ENCODE measurements around the gene PCNP. TPM values are rescaled to one million over a fixed set of nuclear protein-coding genes. Genes with fewer than 3 reads are reported as not detected.

Gene PCNP
- polyA plus RNA-seq, 1 donor from 2014 or later, result 280 TPM

DNA sequence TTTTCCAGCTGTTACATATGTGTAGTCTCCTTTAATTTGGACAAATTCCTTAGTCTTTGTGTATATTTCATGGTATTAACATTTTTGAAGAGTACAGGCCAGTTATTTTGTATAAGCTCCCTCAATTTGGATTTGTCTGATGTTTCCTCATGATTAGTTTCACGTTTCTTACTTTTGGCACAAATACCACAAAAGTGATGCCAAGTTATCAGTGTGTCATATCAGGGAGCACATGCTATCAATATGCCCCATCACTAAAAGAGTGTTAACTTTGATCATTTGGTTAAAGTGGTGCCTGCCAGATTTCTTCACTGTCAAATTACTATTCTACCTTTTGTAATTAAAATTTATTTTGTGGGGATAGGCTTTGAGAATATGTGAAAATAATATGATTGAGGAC lies 14.6 kb downstream of the PCNP start:
- Histone ChIP-seq H3K4me2 (ENCODE audit: low read length) (no peak overlapping the region), H3K27me3 (ENCODE audit: insufficient read depth, low read depth, low read length) (no peaks in the 10 kb centered on the region), H2AFZ (ENCODE audit: low read depth, low read length) (no peak overlapping the region), H3K27ac (ENCODE audit: low read length) (no peak overlapping the region), H3K4me3 (ENCODE audit: low read length) (no peak overlapping the region), H3F3A (ENCODE audit: insufficient read depth, low read length, poor library complexity, severe bottlenecking) (no peaks in the 10 kb centered on the region), H3K79me2 (replicated peaks; ENCODE audit: insufficient read depth, low read length) (peaks cover 10% of the 10 kb centered on the region), H3K9me2 (ENCODE audit: insufficient read depth, low read length) (no peaks in the 10 kb centered on the region), H3K9ac (ENCODE audit: low read length) (no peak overlapping the region), H4K20me1 (ENCODE audit: insufficient read depth) (no peaks in the 10 kb centered on the region), H3K9me3 (ENCODE audit: low read length) (no peaks in the 10 kb centered on the region), H3K36me3 (ENCODE audit: insufficient read depth, low read length) (no peaks in the 10 kb centered on the region)
- TF ChIP-seq RAD21 (conservative IDR thresholded peaks at IDR 0.05) (no peak), EZH2 (IDR thresholded peaks at IDR 0.05; ENCODE audit: borderline replicate concordance, insufficient read depth, low read length, poor library complexity, severe bottlenecking) (no peak), EP300 (conservative IDR thresholded peaks at IDR 0.05; ENCODE audit: poor library complexity, severe bottlenecking) (no peak), POLR2AphosphoS5 (IDR thresholded peaks at IDR 0.05) (no peak), SMC3 (conservative IDR thresholded peaks at IDR 0.05; ENCODE audit: poor library complexity) (no peak), TAF1 (IDR thresholded peaks at IDR 0.05; ENCODE audit: low read depth) (no peak), MXI1 (conservative IDR thresholded peaks at IDR 0.05; ENCODE audit: poor library complexity, severe bottlenecking) (no peak)
- TF ChIP-seq, protein P1, sequence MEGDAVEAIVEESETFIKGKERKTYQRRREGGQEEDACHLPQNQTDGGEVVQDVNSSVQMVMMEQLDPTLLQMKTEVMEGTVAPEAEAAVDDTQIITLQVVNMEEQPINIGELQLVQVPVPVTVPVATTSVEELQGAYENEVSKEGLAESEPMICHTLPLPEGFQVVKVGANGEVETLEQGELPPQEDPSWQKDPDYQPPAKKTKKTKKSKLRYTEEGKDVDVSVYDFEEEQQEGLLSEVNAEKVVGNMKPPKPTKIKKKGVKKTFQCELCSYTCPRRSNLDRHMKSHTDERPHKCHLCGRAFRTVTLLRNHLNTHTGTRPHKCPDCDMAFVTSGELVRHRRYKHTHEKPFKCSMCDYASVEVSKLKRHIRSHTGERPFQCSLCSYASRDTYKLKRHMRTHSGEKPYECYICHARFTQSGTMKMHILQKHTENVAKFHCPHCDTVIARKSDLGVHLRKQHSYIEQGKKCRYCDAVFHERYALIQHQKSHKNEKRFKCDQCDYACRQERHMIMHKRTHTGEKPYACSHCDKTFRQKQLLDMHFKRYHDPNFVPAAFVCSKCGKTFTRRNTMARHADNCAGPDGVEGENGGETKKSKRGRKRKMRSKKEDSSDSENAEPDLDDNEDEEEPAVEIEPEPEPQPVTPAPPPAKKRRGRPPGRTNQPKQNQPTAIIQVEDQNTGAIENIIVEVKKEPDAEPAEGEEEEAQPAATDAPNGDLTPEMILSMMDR (IDR thresholded peaks at IDR 0.05; ENCODE audit: poor library complexity, severe bottlenecking), result no peak
- TF ChIP-seq, protein P2, sequence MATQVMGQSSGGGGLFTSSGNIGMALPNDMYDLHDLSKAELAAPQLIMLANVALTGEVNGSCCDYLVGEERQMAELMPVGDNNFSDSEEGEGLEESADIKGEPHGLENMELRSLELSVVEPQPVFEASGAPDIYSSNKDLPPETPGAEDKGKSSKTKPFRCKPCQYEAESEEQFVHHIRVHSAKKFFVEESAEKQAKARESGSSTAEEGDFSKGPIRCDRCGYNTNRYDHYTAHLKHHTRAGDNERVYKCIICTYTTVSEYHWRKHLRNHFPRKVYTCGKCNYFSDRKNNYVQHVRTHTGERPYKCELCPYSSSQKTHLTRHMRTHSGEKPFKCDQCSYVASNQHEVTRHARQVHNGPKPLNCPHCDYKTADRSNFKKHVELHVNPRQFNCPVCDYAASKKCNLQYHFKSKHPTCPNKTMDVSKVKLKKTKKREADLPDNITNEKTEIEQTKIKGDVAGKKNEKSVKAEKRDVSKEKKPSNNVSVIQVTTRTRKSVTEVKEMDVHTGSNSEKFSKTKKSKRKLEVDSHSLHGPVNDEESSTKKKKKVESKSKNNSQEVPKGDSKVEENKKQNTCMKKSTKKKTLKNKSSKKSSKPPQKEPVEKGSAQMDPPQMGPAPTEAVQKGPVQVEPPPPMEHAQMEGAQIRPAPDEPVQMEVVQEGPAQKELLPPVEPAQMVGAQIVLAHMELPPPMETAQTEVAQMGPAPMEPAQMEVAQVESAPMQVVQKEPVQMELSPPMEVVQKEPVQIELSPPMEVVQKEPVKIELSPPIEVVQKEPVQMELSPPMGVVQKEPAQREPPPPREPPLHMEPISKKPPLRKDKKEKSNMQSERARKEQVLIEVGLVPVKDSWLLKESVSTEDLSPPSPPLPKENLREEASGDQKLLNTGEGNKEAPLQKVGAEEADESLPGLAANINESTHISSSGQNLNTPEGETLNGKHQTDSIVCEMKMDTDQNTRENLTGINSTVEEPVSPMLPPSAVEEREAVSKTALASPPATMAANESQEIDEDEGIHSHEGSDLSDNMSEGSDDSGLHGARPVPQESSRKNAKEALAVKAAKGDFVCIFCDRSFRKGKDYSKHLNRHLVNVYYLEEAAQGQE (IDR thresholded peaks at IDR 0.05; ENCODE audit: borderline replicate concordance), result no peak

DNA sequence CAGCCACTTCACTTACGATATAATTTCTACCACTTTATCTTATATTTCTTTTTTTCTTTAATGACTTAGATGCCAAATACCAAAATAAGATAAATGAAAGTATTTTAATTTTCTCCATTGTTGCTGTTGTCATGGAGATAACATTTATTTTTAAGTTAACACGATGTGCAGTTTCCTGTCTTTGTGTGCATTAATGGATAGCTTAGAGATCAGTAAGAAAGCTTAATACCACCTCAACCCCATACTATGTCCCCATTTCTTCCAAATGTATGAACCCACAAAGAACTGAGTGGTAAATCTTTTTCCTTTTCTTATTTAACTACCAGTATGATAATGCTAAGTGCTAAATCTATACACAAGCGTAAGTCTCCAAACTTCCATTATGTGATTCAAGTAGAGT lies 17.1 kb downstream of the PCNP start:
- Histone ChIP-seq H3K9me3 (ENCODE audit: low read length) (no peaks in the 10 kb centered on the region), H3K4me2 (ENCODE audit: low read length) (no peak overlapping the region), H2AFZ (ENCODE audit: low read depth, low read length) (no peak overlapping the region), H3K27ac (ENCODE audit: low read length) (no peak overlapping the region), H3F3A (ENCODE audit: insufficient read depth, low read length, poor library complexity, severe bottlenecking) (no peaks in the 10 kb centered on the region), H3K9ac (ENCODE audit: low read length) (no peak overlapping the region), H3K36me3 (ENCODE audit: insufficient read depth, low read length) (no peaks in the 10 kb centered on the region), H4K20me1 (ENCODE audit: insufficient read depth) (no peaks in the 10 kb centered on the region), H3K4me3 (ENCODE audit: low read length) (no peak overlapping the region), H3K9me2 (ENCODE audit: insufficient read depth, low read length) (no peaks in the 10 kb centered on the region), H3K79me2 (replicated peaks; ENCODE audit: insufficient read depth, low read length) (no peaks in the 10 kb centered on the region), H3K27me3 (ENCODE audit: insufficient read depth, low read depth, low read length) (no peaks in the 10 kb centered on the region)
- TF ChIP-seq POLR2AphosphoS5 (IDR thresholded peaks at IDR 0.05) (no peak), MXI1 (conservative IDR thresholded peaks at IDR 0.05; ENCODE audit: poor library complexity, severe bottlenecking) (no peak), EZH2 (IDR thresholded peaks at IDR 0.05; ENCODE audit: borderline replicate concordance, insufficient read depth, low read length, poor library complexity, severe bottlenecking) (no peak), EP300 (conservative IDR thresholded peaks at IDR 0.05; ENCODE audit: poor library complexity, severe bottlenecking) (no peak), TAF1 (IDR thresholded peaks at IDR 0.05; ENCODE audit: low read depth) (no peak), RAD21 (conservative IDR thresholded peaks at IDR 0.05) (no peak), SMC3 (conservative IDR thresholded peaks at IDR 0.05; ENCODE audit: poor library complexity) (no peak)
- TF ChIP-seq, protein P1 (IDR thresholded peaks at IDR 0.05; ENCODE audit: poor library complexity, severe bottlenecking), result no peak
- TF ChIP-seq, protein P2 (IDR thresholded peaks at IDR 0.05; ENCODE audit: borderline replicate concordance), result no peak
